ENCODE results near the gene NDE1. TPM values are rescaled to one million over a fixed set of nuclear protein-coding genes. Genes with fewer than 3 reads are reported as not detected.

Gene NDE1
- total and polyA plus RNA-seq, 2 of the 4 experiments (the other 2 are of a cell fraction), result 22.7 to 29.2 TPM

GRCh38 chr16:15743657-15744056, 93.6 kb downstream of the NDE1 start:
- H3K18ac ChIP-seq (ENCODE audit: low read depth, low read length), result no peak overlapping the region
- no peaks in the 10 kb centered on the region for H3K79me1 ChIP-seq (ENCODE audit: low read depth in 1 of 2, low read length in 2 of 2)
- CTCF ChIA-PET, result no interaction called here
- dilution Hi-C loops (cut with HindIII; ENCODE audit: low sequenced_read_pairs, unreplicated experiment), result no loop called here
- no peak overlapping the region for H2AFZ ChIP-seq (replicated peaks; ENCODE audit: low read length, poor library complexity)
- H4K20me1 ChIP-seq (ENCODE audit: insufficient read depth, low read length), result no peaks in the 10 kb centered on the region
- no peak overlapping the region for H2BK5ac ChIP-seq (ENCODE audit: low read depth, low read length, poor library complexity, severe bottlenecking)
- ATAC-seq (ENCODE audit: low read depth), result no peak
- H3K4me3 ChIP-seq (ENCODE audit: insufficient read depth, low read depth, low read length), result no peak overlapping the region
- H3K23ac ChIP-seq (ENCODE audit: low read depth, low read length), result no peak overlapping the region
- no peak overlapping the region for H3K4ac ChIP-seq (ENCODE audit: low read depth, low read length)
- no peak overlapping the region for H2AK5ac ChIP-seq (ENCODE audit: low read depth, low read length)
- H3K9me3 ChIP-seq (ENCODE audit: control insufficient read depth, insufficient read depth, low read length), result peaks cover 7% of the 10 kb centered on the region
- intact Hi-C loops (cut with micrococcal nuclease), result no loop called here
- no peaks in the 10 kb centered on the region for H3K9me1 ChIP-seq (ENCODE audit: insufficient read depth, low read length)
- H2BK120ac ChIP-seq (ENCODE audit: low read depth, low read length), result no peak overlapping the region
- no peak overlapping the region for H2BK15ac ChIP-seq (ENCODE audit: low read depth, low read length)
- peaks cover 2% of the 10 kb centered on the region; the same call in 1 of the 2 replicates for H3K4me1 ChIP-seq (ENCODE audit: control insufficient read depth, insufficient read depth, low read length)
- no peak overlapping the region for H4K5ac ChIP-seq (ENCODE audit: low read depth, low read length)
- no peak overlapping the region for H3K14ac ChIP-seq (replicated peaks; ENCODE audit: low read depth, low read length)
- POLR2A ChIA-PET (ENCODE audit: unreplicated experiment), result no interaction called here
- no peaks in the 10 kb centered on the region for H3K36me3 ChIP-seq (ENCODE audit: control insufficient read depth, insufficient read depth, low read length)
- H3K56ac ChIP-seq (ENCODE audit: extremely low read depth, insufficient read depth, low read length), result no peak overlapping the region
- in situ Hi-C loops (cut with MboI; ENCODE audit: low sequenced_read_pairs), result no loop called here
- no peak overlapping the region for H3K4me2 ChIP-seq (ENCODE audit: low read depth, low read length)
- H4K8ac ChIP-seq (ENCODE audit: low read depth in 2 of 2, low read length in 2 of 2), result no peak overlapping the region
- H3K9ac ChIP-seq (ENCODE audit: low read depth, low read length), result no peak overlapping the region
- no peak overlapping the region for H2BK20ac ChIP-seq (ENCODE audit: low read depth, low read length)
- WGBS, 2 experiments (ENCODE audit: extremely low coverage in 2 of 2, insufficient read length in 1 of 2), result no CpG with 5 or more reads among the region's 1 CpG
- no peak for DNase-seq
- H3K27me3 ChIP-seq (ENCODE audit: control insufficient read depth, insufficient read depth, low read length), result no peaks in the 10 kb centered on the region
- BruUV-seq (replicated peaks), result no TSS peak
- no peak overlapping the region for H4K91ac ChIP-seq (ENCODE audit: insufficient read depth, low read depth, low read length)
- H3K27ac ChIP-seq (ENCODE audit: insufficient read depth, low read length), result no peak overlapping the region
- TF ChIP-seq NFE2L2 (IDR thresholded peaks at IDR 0.05; ENCODE audit: low read depth, low read length) (no peak), BHLHE40 (IDR thresholded peaks at IDR 0.05; ENCODE audit: low read depth, low read length) (no peak), CTCF (conservative IDR thresholded peaks at IDR 0.05; ENCODE audit: low read depth, low read length) (no peak), ELK1 (IDR thresholded peaks at IDR 0.05; ENCODE audit: borderline replicate concordance, low read depth, low read length) (no peak), POLR2A (IDR thresholded peaks at IDR 0.05; ENCODE audit: low read depth, low read length) (no peak), RCOR1 (IDR thresholded peaks at IDR 0.05; ENCODE audit: insufficient replicate concordance, low read length) (no peak), RFX5 (IDR thresholded peaks at IDR 0.05; ENCODE audit: low read depth, low read length) (no peak)
- H2AK9ac ChIP-seq (replicated peaks; ENCODE audit: low read depth, low read length, poor library complexity), result no peak overlapping the region

Data from IMR-90 (cell line).